ENCODE data around the gene EXD3. TPM values are rescaled to one million over a fixed set of nuclear protein-coding genes. Genes with fewer than 3 reads are reported as not detected.

The EXD3 gene
- total and polyA plus RNA-seq, 7 donors = 8.9 to 29.7 (median 18.0) TPM

- no peak for DNase-seq
- no peak overlapping the region for H3K4me3 ChIP-seq
- peaks cover 5 to 12% (median 7%) of the 10 kb centered on the region in 4 donors for H3K9me3 ChIP-seq
- intact Hi-C loops (cut with DNase I) = no loop called here
- WGBS, 2 donors = 91 to 92% methylated on average over 4 of the region's 4 CpGs
- H3K4me1 ChIP-seq = no peaks in the 10 kb centered on the region
- H3K27me3 ChIP-seq = no peaks in the 10 kb centered on the region
- TF ChIP-seq CTCF (IDR thresholded peaks at IDR 0.05) (no peak), POLR2AphosphoS5 (IDR thresholded peaks at IDR 0.05) (no peak), EP300 (IDR thresholded peaks at IDR 0.05) (no peak), POLR2A (IDR thresholded peaks at IDR 0.05) (no peak)
- H3K36me3 ChIP-seq = no peaks in the 10 kb centered on the region
- no peak overlapping the region for H3K27ac ChIP-seq
These were observed 65.8 kb downstream of the EXD3 start for GRCh38 chr9:137357166-137357565.

- Histone ChIP-seq H3K27me3 (no peaks in the 10 kb centered on the region), H3K4me3 (no peak overlapping the region), H3K27ac (no peak overlapping the region), H3K4me1 (no peaks in the 10 kb centered on the region), H3K36me3 (no peaks in the 10 kb centered on the region), H3K9me3 (peaks cover 5 to 12% (median 7%) of the 10 kb centered on the region in 4 donors)
- TF ChIP-seq POLR2AphosphoS5 (IDR thresholded peaks at IDR 0.05) (no peak), EP300 (IDR thresholded peaks at IDR 0.05) (no peak), CTCF (IDR thresholded peaks at IDR 0.05) (no peak), POLR2A (IDR thresholded peaks at IDR 0.05) (no peak)
- 88 to 93% methylated on average over 18 of the region's 18 CpGs for WGBS, 2 donors
- no peak for DNase-seq
- intact Hi-C loops (cut with DNase I) = no loop called here
These were observed 67.1 kb downstream of the EXD3 start for GRCh38 chr9:137355761-137356365.

GRCh38 chr9:137354845-137355760 lies 67.9 kb downstream of the EXD3 start:
- Histone ChIP-seq H3K4me1 (no peaks in the 10 kb centered on the region), H3K4me3 (no peak overlapping the region), H3K27me3 (no peaks in the 10 kb centered on the region), H3K27ac (peak overlapping the region in 1 of 4 donors; percentile 57), H3K9me3 (peaks cover 5 to 12% (median 7%) of the 10 kb centered on the region in 4 donors), H3K36me3 (no peaks in the 10 kb centered on the region)
- intact Hi-C loops (cut with DNase I) = no loop called here
- DNase-seq = no peak
- 93% methylated on average over 29 of the region's 30 CpGs for WGBS, 2 donors
- TF ChIP-seq EP300 (IDR thresholded peaks at IDR 0.05) (no peak), CTCF (IDR thresholded peaks at IDR 0.05) (no peak), POLR2A (IDR thresholded peaks at IDR 0.05) (no peak), POLR2AphosphoS5 (IDR thresholded peaks at IDR 0.05) (no peak)

- Histone ChIP-seq H3K27ac (peak overlapping the region in 1 of 4 donors; percentile 57), H3K4me3 (no peak overlapping the region), H3K27me3 (no peaks in the 10 kb centered on the region), H3K9me3 (peaks cover 5 to 12% (median 7%) of the 10 kb centered on the region in 4 donors), H3K4me1 (no peaks in the 10 kb centered on the region), H3K36me3 (peaks cover 0 to 1% (median 0%) of the 10 kb centered on the region in 4 donors)
- no peak for TF ChIP-seq POLR2AphosphoS5 (IDR thresholded peaks at IDR 0.05)
- no peak for TF ChIP-seq POLR2A (IDR thresholded peaks at IDR 0.05)
- TF ChIP-seq EP300 (IDR thresholded peaks at IDR 0.05) = no peak
- no peak for TF ChIP-seq CTCF (IDR thresholded peaks at IDR 0.05)
- WGBS, 2 donors = 93 to 95% methylated on average over 28 of the region's 28 CpGs
- intact Hi-C loops (cut with DNase I) = no loop called here
- DNase-seq = no peak
These were observed 68.7 kb downstream of the EXD3 start for GRCh38 chr9:137354153-137354844.

Measured in sigmoid colon (tissue), 7 donors.